Brain microvascular endothelial cell (primary cell): ENCODE results near the gene SLC16A8.

Source experiments
- DNase-seq: peaks from one replicate; pipeline ENCODE4 v3.0.0-alpha.2; 2020
- H3K27ac ChIP-seq: fragments of 250-450 bp; sonication (Bioruptor Pico); 2 replicates; pipeline ENCODE4 v1.5.1; 2020; ENCODE audit warnings: mild to moderate bottlenecking, moderate library complexity
- H3K27me3 ChIP-seq: fragments of 250-450 bp; sonication (Bioruptor Pico); replicated peaks from 2 replicates; pipeline ENCODE4 v1.5.1; 2020; ENCODE audit warnings: mild to moderate bottlenecking
- H3K36me3 ChIP-seq: fragments of 250-450 bp; sonication (Bioruptor Pico); replicated peaks from 2 replicates; pipeline ENCODE4 v1.5.1; 2020; ENCODE audit warnings: mild to moderate bottlenecking
- H3K4me3 ChIP-seq: 2 replicates; pipeline ENCODE4 v1.5.1; 2011; ENCODE audit warnings: low read depth, mild to moderate bottlenecking, control low read depth, low read length, moderate library complexity
- CTCF ChIP-seq: IDR thresholded peaks from 2 replicates; pipeline ENCODE4 v1.5.1; 2011; ENCODE audit warnings: low read depth, mild to moderate bottlenecking, moderate library complexity, low read length, control low read depth, inconsistent platforms; ENCODE audit errors: missing control alignments
- in situ Hi-C: cut with HindIII; loops from 2 replicates; pipeline ENCODE4 v1.10.0; 2017; ENCODE audit warnings: low sequenced_read_pairs, low pct_ligation_motif_present

The SLC16A8 gene

GRCh38 chr22:38032681-38033521 lies 51.1 kb downstream of the SLC16A8 start:
- Histone ChIP-seq H3K27ac (no peak overlapping the region), H3K27me3 (no peaks in the 10 kb centered on the region), H3K36me3 (no peaks in the 10 kb centered on the region), H3K4me3 (no peak overlapping the region)
- no peak for TF ChIP-seq CTCF
- DNase-seq, result peak; percentile 74
- in situ Hi-C loops, result no loop called here

- in situ Hi-C loops, result no loop called here
- DNase-seq, result no peak
- TF ChIP-seq CTCF, result no peak
Measured at GRCh38 chr22:38031491-38031890, 52.5 kb downstream of the SLC16A8 start.

GRCh38 chr22:38030311-38031133 lies 53.5 kb downstream of the SLC16A8 start:
- H3K36me3 ChIP-seq, result no peaks in the 10 kb centered on the region
- in situ Hi-C loops, result no loop called here
- no peak for DNase-seq
- no peak overlapping the region for H3K4me3 ChIP-seq
- H3K27me3 ChIP-seq, result no peaks in the 10 kb centered on the region
- no peak overlapping the region for H3K27ac ChIP-seq
- peak; percentile 38 for TF ChIP-seq CTCF

More at GRCh38 chr22:38031491-38031890, 52.5 kb downstream of the SLC16A8 start:
- H3K27me3 ChIP-seq, result no peaks in the 10 kb centered on the region
- H3K4me3 ChIP-seq, result no peak overlapping the region
- H3K36me3 ChIP-seq, result no peaks in the 10 kb centered on the region
- no peak overlapping the region for H3K27ac ChIP-seq

GRCh38 chr22:38029901-38030300 lies 54.1 kb downstream of the SLC16A8 start:
- DNase-seq, result no peak
- no peak overlapping the region for H3K4me3 ChIP-seq
- H3K36me3 ChIP-seq, result no peaks in the 10 kb centered on the region
- TF ChIP-seq CTCF, result no peak
- no peak overlapping the region for H3K27ac ChIP-seq
- in situ Hi-C loops, result no loop called here
- no peaks in the 10 kb centered on the region for H3K27me3 ChIP-seq

- Histone ChIP-seq H3K36me3 (no peaks in the 10 kb centered on the region), H3K4me3 (no peak overlapping the region), H3K27me3 (no peaks in the 10 kb centered on the region), H3K27ac (no peak overlapping the region)
- DNase-seq, result no peak
- TF ChIP-seq CTCF, result no peak
- in situ Hi-C loops, result no loop called here
Measured at GRCh38 chr22:38029370-38029769, 54.6 kb downstream of the SLC16A8 start.
